GM20000 (cell line): ENCODE data around the gene P2RY2.

Experiments used
- DNase-seq: peaks from one replicate; pipeline ENCODE4 v3.0.0; 2012; ENCODE audit warnings: low spot score
- CTCF ChIP-seq: IDR thresholded peaks from 2 replicates; pipeline ENCODE4 v1.5.1; 2012; ENCODE audit warnings: mild to moderate bottlenecking, control low read depth; ENCODE audit errors: extremely low read depth, missing control alignments

Gene P2RY2

GRCh38 chr11:73209892-73210291 is 8.2 kb upstream of the P2RY2 start:
- no peak for TF ChIP-seq CTCF
- DNase-seq: no peak

- no peak for TF ChIP-seq CTCF
- no peak for DNase-seq
Observed at GRCh38 chr11:73210916-73211667, 7.0 kb upstream of the P2RY2 start.

GRCh38 chr11:73213196-73214143 is 4.6 kb upstream of the P2RY2 start:
- DNase-seq: no peak
- TF ChIP-seq CTCF: no peak

- no peak for DNase-seq
Observed at GRCh38 chr11:73215191-73216134, 2.6 kb upstream of the P2RY2 start.

GRCh38 chr11:73216465-73216864 is 1.6 kb upstream of the P2RY2 start:
- no peak for DNase-seq
- TF ChIP-seq CTCF: no peak

More at GRCh38 chr11:73215191-73216134, 2.6 kb upstream of the P2RY2 start:
- no peak for TF ChIP-seq CTCF

- TF ChIP-seq CTCF: no peak
- DNase-seq: no peak
Observed at GRCh38 chr11:73217131-73217809, 811 bp upstream of the P2RY2 start.
